ENCODE data around the gene SMPDL3A. TPM values are rescaled to one million over a fixed set of nuclear protein-coding genes. Genes with fewer than 3 reads are reported as not detected.

Gene SMPDL3A
- total RNA-seq, 1 experiment from 2014 or later: 2.3 TPM

DNA sequence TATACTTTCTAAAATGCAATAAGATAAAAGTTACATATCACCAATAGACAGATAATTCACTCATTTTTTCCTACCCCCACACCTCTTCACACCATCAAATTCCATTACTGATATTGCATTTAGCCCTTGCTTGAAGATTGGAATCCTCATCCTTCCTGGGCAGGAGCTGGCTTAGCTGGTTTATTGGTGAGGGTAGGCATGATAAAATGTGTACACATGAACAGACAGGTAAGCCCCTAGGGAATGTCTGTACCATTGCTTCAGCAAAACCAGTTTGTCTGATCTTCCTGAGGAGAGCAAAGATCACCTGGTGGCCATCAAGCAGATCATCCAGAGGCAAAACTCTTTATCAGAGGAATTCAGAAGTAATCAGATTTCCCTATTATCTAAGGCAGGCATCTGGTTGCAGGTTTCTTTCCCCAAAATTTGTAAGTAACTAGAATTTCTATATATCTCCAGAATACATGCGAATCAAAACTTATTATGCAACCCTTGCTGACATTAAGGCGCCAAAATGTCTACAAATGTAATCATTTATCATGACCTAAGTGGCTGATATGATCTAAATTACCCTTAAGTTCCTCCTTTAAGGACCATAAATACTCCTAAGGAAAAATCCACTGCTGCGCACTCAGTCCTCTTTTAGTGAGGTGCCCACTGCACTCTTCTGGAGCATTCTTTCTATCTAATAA lies 16.2 kb upstream of the SMPDL3A start:
- DNase-seq (ENCODE audit: extremely low read depth, low read depth): no peak

DNA sequence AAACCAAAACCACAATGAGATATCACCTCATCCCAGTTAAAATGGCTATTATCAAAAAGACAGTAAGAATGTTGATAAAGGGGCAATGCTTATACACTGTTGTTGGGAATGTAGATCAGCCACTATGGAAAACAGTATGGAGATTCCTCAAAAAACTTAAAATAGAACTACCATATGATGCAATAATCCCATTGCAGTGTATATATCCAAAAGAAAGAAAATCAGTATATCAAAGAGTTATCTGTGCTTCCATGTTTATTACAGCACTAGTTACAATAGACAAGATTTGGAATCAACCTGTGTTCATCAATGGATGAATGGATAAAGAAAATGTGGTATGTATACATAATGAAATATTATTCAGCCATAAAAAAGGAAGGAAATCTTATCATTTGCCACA lies 13.1 kb upstream of the SMPDL3A start:
- DNase-seq (ENCODE audit: extremely low read depth, low read depth): no peak

DNA sequence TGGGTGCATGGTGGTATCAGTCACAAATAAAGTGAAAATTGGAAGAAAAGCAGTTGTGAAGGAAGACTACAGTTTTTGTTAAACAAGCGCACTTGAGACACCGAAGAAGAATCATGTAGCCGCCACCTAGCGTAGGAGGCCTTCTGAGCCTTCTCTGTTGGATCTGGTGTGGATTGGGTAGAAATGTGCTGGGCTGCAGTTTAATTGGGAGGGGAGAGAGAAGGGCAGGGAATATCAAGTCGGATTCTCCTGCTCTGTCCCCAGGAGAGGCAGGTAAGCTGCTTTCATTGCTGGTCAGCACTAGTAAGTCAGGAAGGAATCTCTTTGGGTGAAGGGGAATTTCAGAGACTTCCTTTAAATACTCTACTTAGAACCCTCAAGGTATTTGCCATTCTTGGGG lies 10.8 kb upstream of the SMPDL3A start:
- DNase-seq (ENCODE audit: extremely low read depth, low read depth): no peak

DNA sequence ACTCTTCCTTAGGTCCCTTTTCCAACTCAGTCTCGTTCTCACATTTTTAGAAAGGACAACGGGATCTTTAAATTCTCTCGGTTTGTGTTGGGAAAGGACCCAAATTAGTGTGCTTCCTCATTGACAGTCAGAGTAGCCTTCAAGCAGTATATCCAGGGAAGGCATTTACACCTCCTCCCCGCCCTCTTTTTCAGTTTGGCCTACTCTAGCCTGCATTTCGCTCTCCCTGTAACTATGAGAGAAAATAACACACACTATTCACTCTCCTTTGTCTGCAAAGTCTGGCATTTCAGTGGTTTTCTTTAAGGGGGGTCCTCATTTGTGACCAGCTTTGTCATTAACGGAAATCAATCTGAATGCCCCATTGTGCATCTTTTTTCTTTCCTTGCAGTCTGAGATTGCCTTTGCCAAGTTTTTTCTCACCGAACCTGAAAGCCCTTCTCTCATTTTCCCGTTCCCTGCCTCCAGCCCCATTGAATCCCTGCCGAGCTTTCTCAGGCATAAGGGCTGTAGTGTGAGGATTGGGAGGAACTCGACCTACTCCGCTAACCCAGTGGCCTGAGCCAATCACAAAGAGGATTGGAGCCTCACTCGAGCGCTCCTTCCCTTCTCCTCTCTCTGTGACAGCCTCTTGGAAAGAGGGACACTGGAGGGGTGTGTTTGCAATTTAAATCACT lies 9.9 kb upstream of the SMPDL3A start:
- no peak for DNase-seq (ENCODE audit: extremely low read depth, low read depth)

DNA sequence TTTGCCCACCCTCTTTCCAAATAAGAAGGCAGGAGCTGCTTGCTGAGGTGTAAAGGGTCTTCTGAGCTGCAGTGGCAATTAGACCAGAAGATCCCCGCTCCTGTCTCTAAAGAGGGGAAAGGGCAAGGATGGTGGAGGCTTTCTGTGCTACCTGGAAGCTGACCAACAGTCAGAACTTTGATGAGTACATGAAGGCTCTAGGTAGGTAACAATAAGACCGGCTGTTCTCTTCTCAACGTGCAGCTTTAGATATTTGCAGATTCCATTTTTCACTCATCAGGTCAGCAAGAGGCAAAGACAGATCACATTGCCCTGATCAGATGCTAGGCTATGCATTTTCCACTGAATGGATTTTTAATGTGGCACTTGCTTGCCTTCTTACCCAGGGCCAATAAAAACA lies 9.4 kb upstream of the SMPDL3A start, which contains the start of gene FABP7:
TSS of gene FABP7 (plus strand) at position 50 of the 400 bp plus-strand sequence. CDS start at position 129, 79 bp downstream.
- DNase-seq (ENCODE audit: extremely low read depth, low read depth): no peak

DNA sequence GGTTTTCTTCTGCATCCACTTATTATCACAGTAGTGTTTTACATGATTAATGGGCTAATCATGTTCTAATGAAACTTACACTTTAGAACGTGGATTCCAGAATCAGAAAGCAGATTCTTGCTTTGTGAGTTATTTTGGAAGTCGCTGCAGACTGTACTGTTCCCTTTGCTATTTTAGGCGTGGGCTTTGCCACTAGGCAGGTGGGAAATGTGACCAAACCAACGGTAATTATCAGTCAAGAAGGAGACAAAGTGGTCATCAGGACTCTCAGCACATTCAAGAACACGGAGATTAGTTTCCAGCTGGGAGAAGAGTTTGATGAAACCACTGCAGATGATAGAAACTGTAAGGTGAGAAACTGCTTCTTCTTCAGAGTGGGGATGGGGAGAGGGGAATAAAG lies 8.9 kb upstream of the SMPDL3A start:
- no peak for DNase-seq (ENCODE audit: extremely low read depth, low read depth)

DNA sequence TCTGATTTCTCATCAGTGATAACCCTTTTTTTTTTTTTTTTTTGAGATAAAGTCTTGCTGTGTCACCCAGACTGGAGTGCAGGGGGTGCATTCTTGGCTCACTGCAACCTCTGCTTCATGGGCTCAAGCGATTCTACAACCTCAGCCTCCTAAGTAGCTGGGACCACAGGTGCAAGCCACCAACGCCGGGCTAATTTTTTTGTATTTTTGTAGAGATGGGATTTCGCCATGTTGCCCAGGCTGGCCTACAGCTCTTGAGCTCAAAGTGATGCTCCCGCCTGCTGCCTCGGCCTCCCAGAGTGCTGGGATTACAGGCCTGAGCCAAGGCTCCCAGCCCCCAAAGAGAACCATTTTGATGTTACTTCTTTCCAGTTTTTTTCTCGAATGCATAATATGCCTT lies 7.3 kb upstream of the SMPDL3A start:
- DNase-seq (ENCODE audit: extremely low read depth, low read depth): no peak

DNA sequence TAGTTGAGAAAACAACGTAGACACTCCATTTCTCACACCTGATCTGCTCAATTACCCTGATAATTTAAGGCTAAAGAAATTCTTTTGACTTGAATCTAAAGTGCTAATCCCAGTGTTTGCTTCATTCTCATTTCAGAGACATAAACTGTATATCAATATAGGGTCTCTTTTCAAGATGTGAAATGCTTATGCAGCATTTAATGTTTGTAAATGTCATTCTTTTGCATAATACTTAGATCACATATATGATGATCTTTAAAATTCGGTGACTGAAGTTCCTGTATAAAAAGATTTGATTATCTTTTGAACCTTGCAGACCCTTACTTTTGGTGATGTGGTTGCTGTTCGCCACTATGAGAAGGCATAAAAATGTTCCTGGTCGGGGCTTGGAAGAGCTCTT lies 5.7 kb upstream of the SMPDL3A start:
- no peak for DNase-seq (ENCODE audit: extremely low read depth, low read depth)

DNA sequence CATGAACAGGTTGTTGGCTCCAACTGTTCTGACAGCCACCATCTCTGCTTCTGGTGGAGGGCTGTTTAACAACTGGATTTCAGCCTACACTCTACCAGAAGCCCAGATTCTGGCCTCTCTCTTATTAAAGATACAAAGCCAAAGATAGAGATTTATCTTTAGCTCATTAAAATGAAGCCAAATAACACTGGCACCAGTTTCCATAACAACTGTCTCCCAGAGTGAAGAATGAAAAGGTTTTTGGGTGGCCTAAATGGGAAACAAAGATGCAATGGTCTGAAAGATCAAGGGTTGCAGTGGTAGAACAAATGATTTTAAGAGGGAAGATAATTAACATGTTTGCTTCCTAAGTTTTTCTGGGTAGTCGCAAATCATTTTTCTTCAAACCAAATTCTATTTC lies 3.2 kb upstream of the SMPDL3A start:
- no peak for DNase-seq (ENCODE audit: extremely low read depth, low read depth)

DNA sequence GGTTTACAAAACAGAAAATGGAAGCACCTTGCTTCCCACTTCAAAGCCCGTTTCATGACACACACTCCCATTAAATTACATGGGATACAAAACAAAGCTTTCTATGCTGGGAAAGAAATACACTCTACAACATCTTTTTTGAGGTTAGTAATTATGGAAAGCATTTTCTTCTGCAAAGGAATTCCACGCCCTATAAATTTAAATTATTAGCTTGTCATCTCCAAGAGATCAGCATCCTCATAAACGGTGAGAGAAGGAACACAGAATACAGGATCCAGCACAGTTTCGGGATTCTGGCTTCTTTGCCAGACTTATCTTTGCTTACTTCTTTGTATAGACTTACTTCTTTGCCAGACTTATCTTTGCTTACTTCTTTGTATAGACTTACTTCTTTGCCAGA lies 1.3 kb upstream of the SMPDL3A start:
- DNase-seq (ENCODE audit: extremely low read depth, low read depth): no peak

DNA sequence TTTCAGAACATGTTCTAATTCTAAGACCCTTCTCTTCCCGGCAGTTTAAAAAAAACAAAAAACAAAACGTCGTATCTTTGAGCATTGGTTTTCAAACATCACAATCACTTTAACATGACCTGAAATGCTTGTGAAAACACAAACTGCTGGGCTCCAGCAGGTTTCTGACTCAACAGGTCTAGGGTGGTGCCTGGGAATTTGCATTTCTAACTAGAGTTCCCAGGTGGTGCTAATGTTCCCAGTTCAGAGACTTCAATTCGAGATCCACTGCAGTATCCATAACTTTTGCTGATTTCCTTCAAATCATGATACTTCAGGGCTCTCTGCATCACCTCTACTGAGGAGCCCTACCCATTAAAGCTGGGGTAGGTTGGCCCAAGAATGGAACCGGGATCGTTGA lies 850 bp upstream of the SMPDL3A start:
- no peak for DNase-seq (ENCODE audit: extremely low read depth, low read depth)

DNA sequence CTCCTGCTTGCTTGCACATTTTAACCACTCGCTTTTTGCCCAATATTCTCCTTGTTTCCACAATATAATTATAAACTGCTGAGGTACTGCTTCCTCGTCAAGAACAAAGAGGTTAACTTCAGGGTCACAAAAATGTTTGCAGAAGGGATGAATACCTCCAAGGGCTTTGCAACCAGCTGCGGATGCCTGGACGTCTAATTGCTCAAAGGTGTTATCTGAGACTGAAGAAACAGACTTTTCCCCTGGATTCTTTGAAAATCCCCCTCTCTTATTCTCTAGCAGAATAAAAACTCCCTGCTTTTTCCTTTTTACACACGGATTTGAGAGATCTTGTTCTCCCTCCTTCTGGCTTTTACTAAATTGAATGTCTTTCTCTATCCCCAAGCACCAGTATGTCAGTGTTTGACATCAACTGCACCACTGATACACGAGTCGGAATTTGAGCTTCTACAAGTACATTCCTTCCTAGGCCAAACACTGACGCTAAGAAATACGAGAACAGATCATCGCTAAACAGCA lies 336 bp upstream of the SMPDL3A start:
- DNase-seq (ENCODE audit: extremely low read depth, low read depth): no peak

DNA sequence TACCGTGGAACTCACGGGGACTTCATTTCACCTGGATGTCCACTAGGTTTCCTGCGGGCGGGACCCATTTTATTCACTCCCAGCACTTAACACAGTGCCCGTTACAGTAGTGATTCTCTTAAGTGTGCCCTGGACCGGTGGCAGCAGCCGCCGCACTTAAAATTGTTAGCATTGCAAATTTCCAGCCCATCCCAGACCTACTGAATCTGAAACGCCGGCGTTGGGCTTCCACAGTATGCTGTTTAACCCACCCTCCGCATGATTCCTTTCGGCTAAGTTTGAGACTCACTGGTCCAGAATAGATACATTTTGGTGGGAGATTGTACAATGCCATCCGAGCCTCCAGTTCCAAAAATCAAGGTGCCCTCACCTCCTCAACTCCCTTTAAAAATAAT lies 967 bp downstream of the SMPDL3A start:
- DNase-seq (ENCODE audit: extremely low read depth, low read depth): no peak

DNA sequence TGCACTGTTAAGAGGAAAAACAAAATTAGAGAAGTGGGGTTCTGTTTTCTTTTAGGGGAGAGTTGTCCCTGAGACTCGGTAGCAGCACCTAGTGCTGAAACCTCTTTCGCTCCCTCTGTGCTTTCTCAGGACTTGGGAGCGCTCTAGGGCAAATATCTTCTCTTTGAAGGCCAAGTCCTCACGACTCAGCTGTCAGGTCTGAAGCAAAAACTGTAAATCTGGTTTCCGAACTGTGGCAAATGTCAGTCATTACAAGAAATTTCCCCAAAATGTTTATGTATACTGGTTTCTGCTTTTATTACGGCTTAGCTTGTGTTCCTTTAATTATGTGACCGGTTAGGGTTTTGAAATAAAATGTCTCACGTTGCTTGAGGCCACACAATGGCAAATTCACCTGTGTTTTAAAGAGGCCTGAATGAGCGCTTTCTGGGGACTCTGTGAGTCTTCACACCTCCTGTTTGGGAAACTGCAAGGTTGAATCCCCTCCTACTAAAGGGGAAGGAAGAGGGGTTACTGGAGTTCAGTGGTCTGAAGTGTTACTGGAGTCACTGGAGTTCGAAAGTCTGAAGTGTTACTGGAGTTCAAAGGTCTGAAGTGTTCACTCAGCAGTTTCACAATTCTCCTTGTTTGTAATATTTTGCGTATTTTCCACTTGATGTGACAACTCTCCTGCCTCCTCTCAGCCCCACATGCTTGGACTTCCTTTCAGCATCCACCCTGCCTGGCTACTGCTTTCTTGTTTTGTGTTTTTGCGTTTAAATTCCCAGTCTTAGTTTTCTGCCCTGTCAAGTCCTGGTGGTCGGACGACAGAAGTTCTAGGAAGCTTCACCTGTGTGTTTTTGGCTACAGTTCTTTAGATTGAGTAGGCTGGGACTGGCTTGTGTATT lies 1.6 kb downstream of the SMPDL3A start:
- DNase-seq (ENCODE audit: extremely low read depth, low read depth): no peak

DNA sequence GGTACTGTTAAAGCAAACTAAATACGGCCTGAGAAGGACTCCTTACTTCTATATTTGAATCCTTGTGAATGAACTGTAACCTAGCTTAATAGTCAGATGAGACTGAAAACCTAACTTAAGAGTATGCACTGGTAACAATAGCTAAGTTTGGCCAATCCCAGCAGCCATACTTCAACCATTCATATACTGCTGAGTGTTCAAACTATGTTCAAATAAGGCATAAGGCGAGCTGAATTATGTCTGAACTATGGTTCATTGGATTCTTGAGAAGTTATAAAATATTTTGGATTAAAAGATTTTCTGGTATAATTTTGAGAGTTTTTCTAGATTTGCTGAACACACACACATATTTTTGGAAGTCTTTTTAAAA lies 2.2 kb downstream of the SMPDL3A start:
- no peak for DNase-seq (ENCODE audit: extremely low read depth, low read depth)

DNA sequence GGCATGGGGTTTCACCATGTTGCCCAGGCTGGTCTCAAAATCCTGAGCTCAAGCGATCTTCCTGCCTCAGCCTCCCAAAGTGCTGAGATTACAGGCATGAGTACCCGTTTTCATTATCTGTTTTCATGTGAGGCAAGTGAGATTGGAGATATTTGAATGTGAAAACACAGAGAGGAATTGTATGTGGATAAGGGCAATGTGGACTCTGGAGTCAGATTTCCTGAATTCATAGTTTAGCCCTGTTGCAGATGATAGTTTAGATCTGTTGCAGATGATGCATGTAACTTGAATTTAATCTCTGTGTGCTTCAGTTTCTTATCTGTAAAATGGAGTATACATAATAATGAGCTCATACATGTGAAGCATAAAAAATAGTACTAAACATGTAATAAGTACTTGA lies 3.7 kb downstream of the SMPDL3A start:
- DNase-seq (ENCODE audit: extremely low read depth, low read depth): no peak

DNA sequence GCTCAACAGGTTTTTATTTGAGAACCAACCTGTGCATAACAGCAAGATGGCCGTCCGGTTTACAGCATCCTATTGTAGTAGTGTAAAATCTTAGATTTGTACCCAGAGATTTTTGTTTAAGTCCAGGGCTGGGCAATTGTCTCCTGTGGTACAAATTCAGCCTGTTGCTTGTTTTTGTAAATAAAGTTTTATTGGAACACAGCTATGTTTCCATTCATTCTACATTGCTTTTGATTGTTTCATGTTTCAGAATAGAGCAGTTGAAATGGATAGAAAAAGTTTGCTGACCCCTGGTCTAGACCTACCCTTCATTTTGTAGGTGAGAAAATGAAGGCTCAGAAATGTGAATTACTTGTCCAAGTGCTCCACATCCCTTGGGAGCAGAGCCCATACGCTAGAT lies 8.5 kb downstream of the SMPDL3A start:
- no peak for DNase-seq (ENCODE audit: extremely low read depth, low read depth)

DNA sequence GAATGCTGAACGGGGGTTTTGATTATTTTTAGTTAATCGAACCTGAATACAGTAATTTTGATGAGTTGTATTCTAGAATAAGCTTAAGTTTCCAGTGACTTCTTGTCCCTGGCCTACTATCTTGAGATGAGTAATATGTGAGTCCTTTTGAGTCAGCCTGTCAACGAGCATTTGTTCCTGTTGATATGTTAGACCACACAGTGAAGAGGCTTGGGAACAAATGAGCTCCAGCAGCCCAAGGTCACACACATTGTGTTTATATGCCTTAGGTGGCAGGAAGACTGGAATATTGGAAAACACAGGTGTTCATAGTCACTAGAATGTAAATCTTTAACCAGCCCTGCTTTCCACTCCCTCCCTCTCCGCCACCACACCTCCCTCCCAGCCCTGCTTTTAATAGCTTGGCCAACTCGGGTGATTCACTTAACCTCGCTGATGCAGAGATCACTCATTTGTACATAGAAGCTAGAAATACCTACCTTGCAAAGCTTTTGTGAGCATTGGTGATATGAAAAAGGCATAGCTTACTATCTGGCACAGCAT lies 9.1 kb downstream of the SMPDL3A start:
- DNase-seq (ENCODE audit: extremely low read depth, low read depth): no peak

DNA sequence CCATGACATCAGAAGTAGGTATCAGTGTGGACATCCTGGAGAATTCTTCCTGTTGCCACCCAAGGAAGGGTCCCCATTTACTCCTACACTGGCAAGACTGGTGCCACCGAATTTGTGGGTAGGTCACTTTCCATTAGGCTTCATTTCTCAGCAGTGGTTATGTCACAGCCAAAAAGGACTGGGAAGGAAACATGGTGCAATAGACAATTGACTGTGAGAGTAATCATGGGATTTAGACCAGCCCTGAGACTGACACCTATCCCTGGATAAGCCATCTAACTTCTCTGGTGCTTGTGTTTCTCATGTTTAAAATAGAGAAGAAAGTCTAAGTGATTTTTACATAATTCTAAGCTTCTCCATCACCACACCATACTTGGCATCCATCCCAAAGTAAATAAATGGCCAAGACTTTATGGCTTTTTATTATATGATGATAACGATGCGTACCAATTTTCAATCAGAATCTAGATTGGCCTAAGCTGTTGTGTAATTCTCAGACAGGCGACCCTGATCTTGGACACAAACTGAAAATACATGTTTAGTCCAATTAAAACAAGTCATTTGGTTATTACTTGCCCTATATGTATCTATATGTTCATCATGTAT lies 10.2 kb downstream of the SMPDL3A start:
- no peak for DNase-seq (ENCODE audit: extremely low read depth, low read depth)

DNA sequence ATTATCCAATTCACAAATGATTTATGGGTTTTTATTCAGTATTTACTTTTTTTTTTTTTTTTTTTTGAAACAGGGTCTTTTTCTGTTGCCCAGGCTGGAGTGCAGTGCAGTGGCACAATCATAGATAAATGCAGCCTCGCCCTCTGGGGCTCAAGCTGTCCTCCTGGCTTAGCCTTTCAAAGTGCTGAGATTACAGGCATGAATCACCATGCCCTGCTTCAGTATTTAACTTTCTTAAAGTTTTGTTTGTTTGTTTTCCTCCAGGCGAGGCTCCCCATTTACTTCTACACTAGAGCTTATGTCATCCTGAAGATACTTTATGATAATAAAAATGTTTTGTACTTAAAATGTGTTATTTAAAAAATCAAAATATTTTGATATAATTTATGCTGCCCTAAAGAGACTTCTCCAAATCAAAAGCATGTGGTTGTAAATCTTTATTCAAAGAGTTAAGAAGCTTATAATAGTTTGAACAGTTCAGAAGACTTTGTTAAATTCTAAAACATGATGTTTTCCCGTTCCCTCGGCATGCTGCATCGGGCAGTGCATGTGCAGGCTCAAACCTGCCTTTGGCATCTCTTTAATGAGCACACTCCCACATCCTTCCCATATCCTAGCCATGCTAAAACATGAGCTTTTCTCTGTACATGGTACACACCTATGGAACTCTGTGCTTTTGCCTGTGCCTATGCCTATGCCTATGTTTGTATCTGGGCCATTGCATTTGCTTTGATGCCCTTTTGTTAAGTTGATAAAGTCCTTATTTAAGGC lies 11.0 kb downstream of the SMPDL3A start:
- no peak for DNase-seq (ENCODE audit: extremely low read depth, low read depth)
